Stimulated activated naive CD4-positive, alpha-beta T cell treated with Interleukin-2 at 50 U/mL for 16 hours (primary cell): ENCODE data around the gene LSM11.
"Not testable (repeated sequence)": the region's sequence is repeated elsewhere in the genome, so short reads cannot be mapped to it uniquely, and the experiment has no call there.

Experiments
- DNase-seq: peaks from one replicate; lab custom pipeline; 2025; lab: John Stamatoyannopoulos, UW

The LSM11 gene

DNA sequence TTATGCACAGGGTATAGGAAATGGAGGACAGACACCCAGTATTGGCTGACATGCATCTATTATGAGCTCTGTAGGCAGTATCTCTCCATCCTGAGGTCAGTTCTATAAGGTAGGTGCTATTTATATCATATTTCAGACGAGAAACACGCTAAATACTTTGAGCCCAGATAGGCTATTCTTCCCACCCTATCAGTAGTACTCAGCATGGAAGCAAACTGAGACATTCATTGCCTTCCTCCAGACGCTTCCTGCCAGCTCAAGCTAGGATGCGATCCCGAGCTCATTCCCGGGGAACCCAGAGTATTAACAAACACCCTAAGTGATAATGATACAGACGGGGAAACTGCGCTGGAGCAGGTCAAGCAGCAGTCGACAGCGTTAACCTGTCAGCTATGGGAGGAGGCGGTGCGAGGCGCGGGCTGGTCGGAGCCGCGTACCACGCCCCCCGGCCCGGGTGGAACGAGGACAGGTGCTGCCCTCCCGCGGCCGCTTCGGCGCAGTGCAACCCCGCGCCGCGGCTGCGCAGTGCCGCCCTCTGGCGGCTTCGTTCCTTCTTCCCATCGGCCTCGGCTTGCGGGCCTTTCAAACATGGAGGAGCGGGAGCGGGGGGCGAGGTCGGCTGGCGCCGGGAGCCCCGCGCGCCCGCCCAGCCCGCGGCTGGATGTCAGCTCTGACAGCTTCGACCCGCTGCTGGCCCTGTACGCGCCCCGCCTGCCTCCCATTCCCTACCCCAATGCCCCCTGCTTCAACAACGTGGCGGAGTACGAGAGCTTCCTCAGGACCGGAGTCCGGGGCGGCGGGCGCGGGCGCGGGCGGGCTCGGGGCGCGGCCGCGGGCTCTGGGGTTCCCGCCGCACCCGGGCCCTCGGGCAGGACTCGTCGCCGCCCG lies at the start of gene LSM11:
TSS of gene LSM11 (plus strand) at position 550 of the 888 bp plus-strand sequence. CDS start at position 589, 39 bp downstream.
- DNase-seq = peak; percentile 86

DNA sequence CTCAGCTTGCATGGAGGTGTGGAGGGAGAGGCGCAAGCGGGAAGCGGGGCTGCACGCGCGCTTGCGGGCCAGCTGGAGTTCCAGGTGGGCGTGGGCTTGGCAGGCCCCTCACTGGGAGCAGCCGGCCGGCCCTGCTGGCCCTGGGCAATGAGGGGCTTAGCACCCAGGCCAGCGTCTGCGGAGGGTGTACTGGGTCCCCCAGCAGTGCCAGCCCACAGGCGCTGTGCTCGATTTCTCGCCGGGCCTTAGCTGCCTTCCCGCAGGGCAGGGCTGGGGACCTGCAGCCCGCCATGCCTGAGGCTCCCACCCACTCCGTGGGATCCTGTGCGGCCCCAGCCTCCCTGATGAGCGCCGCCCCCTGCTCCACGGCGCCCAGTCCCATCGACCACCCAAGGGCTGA lies 49.7 kb upstream of the LSM11 start:
- DNase-seq = not testable (repeated sequence)

DNA sequence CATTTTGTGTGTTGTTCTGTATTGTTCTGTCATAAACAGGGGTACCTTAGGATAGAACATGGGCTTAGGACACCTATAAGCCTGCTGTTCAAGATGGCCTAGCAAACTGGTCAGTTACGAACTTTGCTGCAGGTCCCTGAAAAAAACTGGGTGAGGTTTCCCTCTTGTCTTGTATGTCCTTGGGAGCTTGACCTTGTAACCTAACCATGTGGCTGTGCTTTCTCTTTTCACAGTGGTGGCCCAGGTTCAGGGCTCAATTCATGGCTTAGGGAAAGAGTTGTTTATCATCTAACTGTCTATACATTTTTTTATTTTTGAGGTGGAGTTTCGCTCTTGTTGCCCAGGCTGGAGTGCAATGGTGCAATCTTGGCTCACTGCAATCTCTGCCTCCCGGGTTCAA lies 47.4 kb upstream of the LSM11 start:
- not testable (repeated sequence) for DNase-seq

DNA sequence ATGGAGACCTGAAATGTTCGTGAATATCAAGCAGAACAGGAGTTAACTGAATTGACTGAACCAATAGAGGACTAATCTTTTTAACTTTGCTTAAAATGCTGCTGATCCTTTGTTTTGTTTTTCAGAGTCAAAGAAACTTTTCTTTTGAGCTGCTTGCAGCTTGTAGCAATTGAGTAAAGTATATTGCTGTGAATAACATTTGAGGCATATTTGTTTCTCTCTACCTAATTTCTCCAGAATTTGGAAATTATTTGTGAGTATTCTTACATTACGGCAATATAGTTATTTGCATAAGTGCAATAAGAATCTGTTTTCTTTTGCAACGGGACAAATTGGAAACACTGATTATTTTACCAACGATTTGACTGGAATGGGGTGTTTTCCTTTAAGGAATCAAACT lies 44.8 kb upstream of the LSM11 start:
- DNase-seq = not testable (repeated sequence)

DNA sequence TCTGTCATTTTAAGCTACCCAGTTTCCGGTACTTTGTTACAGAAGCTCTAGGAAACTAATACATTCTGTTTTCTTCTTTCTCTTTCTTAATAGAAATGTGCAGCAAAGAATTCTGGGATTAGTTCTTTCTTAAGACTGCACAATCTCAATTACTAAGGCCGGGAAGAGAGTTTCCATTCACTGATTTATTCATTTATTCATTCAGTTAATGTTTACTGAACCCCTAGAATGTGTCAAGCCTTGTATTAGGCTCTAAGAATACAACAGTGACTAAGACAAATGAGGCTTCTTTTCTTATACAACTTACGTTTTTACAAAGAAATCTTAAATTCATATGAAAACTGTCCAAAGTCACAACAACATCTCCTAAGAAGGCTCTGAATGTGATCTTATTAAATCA lies 39.8 kb upstream of the LSM11 start:
- DNase-seq = no peak

DNA sequence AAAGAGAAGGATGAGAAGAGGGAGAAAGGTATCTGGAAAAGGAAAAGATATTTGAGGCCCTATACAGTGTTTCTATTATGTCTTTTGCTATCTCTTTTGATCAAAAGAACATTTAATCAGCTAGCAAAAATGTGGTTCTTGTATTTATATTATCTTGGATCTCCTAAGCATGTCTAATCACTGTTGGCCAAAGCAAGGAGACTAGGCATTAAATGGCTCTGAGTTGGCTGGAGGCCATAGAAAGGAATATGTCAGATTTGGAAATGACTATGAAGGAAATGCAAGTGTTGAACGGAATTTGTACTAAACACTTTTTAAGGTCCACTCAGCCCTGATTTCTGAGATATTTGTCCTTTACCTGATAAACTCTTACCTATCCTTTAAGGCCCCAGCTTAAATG lies 34.6 kb upstream of the LSM11 start:
- DNase-seq = no peak

DNA sequence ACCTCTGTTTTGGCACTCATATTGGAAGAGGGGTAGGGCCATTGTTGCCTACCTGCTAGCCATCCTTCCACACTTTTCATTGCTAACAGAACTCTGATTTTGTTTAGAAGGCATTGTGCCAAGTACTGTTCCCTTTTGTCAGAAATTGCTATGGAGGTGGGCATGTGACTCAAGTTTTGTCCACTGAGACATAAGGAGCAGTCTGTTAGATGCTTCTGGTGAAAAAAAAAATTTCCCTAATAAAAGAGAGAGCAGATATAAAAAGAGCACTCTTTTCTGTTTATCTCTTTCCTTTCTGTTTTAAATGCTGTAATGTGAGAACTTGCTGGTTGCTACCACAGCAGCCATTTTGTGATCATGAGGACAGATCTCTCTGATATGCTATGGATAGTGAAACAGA lies 34.2 kb upstream of the LSM11 start:
- DNase-seq = no peak

DNA sequence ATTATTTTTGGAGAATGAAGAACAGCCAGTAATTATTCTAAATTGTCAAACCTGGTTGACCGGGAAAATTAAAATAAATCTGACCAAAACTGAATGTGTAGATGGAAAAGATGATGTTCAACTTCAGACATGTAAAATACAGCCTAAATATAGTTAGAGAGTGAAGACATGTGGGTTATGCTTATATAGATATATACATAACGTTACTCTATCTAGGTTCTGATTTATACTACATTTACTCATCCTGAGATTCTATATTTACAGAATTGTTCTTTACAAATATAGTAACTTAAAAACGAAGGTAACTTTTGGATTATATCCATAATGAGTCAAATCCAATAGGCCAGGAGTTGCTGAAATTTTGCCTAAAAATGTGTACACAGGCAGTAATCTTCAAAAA lies 33.1 kb upstream of the LSM11 start:
- no peak for DNase-seq

DNA sequence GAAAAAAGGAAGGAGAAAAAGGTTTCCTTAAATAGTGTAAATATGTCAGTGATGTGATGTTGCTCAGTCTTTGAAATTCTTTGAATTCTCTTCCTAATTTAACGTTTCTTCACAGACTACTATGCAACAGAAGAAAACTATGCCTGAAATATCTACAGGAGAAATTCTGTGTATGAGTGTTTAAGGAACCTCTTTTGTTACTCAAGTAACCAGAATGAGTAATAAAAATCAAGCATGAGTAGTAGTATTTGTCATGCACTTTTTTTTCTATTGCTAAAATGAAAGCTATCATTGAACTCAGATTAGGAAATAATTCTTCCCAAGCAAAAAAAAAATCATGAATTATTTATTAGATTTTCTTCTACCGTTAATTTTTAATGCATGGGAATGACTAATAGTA lies 32.6 kb upstream of the LSM11 start:
- no peak for DNase-seq

DNA sequence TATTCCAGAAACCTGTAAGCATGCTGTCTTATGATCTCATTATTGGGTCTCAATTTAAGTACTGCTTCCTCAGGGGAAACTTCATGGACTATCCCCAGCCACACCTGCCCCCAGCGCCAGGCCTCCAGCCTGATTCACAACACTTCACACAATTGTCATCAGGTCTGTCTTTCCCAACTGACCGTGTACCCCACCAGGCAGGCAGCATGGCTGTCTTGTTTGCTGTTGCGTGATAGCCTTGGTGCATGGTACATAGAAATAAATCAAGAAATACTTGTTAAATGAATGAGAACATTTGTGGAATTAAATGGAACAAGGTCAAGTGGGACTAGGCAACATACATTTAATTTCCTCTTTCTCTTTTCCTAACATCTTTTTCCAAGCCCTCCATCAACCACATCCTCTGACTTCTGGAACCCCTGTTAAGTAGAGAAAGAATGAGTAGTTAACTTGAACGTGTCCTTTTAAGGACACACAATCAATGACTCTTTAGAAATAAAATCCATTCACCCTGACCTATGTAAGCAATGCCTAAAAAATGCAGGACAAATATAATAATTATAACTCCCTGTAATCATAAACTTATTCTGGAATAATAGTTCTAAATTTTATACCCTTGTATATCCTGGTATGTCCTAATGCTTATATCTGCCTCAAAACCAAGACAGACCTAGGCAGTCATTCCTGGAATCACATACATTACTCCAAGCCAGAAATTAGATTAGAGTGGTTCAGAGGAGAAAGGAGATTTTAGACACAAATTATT lies 29.5 kb upstream of the LSM11 start:
- DNase-seq = no peak

DNA sequence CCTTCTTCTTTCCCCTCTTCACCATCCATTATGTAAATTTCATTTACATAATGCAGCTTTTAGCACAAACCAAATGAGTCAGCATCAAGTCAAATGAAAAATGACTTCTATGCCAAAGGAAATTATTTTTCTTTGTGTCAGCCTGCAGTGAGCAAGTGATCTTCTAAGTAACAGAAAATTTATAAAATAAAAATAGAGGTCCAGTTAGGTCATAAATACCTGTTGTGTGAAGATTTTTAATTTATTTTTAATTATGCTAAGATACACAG lies 29.0 kb upstream of the LSM11 start:
- no peak for DNase-seq

DNA sequence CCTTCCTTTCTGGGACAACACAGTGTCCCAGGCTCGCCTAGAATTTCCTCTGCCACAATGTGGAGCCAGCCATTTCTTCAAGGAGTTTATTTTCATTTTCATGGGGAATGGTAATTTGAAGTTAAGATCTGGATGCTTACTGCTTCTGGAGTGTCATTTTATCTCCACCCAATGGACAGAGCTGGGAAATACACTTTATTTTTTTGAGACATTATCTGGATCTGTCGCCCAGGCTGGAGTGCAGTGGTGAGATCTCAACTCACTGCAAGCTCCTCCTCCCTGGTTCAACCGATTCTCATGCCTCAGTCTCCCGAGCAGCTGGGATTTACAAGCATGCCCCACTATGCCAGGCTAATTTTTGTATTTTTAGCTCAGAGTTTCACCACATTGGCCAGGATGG lies 25.0 kb upstream of the LSM11 start:
- DNase-seq = no peak

DNA sequence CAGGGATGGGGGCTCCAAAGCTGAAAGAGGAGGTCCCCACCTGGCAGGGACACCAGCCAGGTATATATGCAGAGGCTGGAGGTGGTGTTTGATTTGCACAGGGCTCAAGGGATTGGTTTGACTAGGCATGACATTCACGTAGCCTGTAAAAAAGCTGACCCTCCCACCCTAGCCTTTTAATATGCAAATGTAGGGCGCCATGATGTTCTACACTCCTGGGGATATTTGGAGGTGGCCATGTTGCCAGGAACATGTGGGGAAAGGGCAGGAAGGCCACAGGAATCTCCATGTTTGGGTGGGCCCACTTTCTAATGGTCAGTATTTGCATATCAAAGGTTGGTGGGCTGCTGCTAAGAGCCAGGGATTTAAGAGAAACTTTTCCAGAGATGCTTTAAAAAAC lies 24.3 kb upstream of the LSM11 start:
- DNase-seq = no peak

DNA sequence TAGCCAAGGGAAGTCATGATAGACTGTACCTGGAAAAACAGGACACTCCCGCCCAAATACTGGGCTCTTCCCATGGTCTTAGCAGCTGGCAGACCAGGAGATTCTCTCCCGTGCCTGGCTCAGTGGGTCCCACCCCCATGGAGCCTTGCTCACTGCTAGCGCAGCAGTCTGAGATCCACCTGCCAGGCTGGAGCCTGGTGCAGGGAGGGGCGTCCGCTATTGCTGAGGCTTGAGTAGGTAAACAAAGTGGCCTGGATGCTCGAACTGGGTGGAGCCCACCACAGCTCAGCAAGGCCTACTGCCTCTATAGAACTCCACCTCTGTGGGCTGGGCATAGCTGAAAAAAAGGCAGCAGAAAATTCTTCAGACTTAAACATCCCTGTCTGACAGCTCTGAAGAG lies 22.4 kb upstream of the LSM11 start:
- DNase-seq = no peak

DNA sequence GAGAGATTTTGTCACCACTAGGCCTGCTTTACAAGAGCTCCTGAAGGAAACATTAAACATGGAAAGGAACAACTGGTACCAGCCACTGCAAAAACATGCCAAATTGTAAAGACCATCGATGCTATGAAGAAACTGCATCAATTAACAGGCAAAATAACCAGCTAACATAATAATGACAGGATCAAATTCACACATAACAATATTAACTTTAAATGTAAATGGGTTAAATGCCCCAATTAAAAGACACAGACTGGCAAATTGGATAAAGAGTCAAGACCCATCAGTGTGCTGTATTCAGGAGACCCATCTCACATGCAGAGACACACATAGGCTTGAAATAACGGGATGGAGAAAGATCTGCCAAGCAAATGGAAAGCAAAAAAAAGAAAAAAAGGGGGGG lies 20.6 kb upstream of the LSM11 start:
- DNase-seq = not testable (repeated sequence)

DNA sequence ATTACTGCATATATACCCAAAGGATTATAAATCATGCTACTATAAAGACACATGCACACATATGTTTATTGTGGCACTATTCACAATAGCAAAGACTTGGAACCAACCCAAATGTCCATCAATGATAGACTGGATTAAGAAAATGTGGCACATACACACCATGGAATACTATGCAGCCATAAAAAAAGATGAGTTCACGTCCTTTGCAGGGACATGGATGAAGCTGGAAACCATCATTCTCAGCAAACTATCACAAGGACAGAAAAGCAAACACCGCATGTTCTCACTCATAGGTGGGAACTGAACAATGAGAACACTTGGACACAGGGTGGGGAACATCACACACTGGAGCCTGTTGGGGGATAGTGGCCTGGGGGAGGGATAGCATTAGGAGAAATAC lies 16.9 kb upstream of the LSM11 start:
- not testable (repeated sequence) for DNase-seq

DNA sequence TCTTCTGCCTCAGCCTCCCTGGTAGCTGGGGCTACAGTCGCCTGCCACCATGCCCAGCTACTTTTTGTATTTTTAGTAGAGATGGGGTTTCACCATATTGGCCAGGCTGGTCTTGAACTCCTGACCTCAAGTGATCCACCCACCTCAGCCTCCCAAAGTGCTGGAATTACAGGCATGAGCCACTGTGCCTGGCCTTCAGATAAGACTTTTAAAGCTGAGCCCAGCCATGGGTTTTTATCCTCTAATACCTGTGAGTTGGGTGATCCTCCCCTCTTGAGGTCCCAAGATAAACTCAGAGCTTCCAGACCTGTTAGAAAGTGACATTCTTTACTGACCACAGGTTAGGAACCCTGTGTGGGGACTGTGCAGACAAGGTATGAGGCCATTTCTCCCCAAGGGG lies 15.7 kb upstream of the LSM11 start:
- not testable (repeated sequence) for DNase-seq

DNA sequence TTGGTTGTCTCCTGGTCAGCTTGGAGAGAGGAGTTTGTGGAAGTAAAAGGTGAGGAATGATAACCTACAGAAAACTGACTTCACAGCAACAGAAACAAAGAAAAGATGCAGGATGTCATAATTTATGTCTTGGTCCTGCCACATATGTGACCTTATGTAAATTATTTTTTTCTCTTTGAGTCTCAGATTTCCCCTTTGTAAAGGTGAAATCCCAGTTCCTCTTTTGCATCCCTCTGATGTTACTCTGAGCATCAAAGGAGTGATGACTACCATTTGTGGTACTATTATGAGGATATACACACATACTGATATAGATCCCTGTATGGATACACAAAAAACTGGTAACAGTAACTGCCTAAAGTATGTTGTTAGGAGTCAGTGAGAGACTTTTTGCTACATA lies 13.7 kb upstream of the LSM11 start:
- no peak for DNase-seq

DNA sequence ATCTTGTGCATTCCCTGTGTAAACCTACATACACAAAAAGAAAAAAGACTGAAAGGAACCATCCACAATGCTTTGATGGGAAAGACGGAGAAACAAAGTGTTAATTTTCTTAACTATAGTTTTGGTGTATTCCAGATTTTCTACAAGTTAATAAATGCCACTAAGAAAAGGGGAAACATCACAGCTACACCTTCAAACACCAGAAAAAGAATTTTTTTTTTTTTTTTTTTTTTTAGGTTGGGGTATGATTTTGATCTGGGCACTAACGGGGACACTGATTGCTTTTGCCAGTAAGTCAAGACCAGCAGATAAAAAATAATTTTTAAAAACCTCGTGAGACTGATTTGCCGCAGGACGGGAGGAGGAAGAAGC lies 12.6 kb upstream of the LSM11 start:
- DNase-seq = no peak

DNA sequence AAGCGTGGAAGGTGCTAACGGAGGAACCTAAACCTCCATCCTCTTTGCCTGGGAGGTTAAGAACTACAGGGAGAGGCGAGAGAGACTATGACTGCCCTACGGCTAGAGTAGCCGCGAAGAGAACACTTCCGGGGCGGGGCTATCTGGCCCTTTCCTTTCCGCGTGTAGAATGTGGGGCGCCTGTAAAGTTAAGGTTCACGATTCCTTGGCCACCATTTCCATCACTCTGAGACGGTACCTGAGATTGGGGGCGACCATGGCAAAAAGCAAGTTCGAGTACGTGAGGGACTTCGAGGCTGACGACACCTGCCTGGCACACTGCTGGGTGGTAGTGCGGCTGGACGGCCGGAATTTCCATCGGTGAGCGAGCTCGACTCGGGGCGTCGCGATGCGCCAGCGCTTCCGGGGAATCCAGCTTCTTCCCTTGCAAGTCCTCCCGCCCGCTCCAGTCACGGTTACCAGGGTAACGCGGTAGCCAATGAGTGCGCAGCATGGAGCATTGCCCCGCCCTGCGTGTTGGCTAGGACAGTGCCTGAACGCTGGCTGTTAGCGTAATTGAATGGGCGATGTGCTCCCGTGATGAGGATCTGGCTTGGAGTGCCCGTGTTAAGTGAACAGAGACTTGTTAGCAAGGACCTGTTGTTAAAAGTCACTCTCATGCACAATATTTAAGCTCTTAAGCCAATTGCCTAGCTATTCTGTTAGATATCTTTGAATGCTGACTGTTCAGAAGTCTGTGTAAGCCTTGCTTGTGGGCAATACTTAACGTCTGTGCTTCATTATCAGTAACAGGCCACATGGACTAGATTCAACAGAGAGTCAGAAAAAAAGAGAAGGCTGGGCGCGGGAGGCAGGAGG lies 12.0 kb upstream of the LSM11 start, which contains the start of gene THG1L:
TSS of gene THG1L (plus strand) at position 149 of the 858 bp plus-strand sequence. CDS start at position 170, 21 bp downstream.
- DNase-seq = peak; percentile 96

DNA sequence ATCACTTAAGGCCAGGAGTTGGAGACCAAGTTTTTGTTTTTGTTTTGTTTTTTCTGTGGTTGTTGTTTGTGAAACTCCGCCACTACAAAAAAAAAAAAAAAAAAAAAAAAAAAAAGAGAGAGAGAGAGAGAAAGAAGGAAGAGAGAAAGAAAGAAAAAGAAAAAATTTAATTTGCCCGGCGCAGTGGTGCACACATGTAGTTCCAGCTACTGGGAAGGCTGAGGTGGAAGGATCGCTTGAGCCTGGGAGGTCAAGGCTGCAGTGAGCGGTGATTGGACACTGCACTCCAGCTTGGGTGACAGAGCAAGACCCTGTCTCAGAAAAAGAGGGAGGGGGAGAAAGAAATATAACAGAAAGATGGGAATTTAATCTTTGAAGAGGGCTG lies 11.4 kb upstream of the LSM11 start:
- DNase-seq = no peak

DNA sequence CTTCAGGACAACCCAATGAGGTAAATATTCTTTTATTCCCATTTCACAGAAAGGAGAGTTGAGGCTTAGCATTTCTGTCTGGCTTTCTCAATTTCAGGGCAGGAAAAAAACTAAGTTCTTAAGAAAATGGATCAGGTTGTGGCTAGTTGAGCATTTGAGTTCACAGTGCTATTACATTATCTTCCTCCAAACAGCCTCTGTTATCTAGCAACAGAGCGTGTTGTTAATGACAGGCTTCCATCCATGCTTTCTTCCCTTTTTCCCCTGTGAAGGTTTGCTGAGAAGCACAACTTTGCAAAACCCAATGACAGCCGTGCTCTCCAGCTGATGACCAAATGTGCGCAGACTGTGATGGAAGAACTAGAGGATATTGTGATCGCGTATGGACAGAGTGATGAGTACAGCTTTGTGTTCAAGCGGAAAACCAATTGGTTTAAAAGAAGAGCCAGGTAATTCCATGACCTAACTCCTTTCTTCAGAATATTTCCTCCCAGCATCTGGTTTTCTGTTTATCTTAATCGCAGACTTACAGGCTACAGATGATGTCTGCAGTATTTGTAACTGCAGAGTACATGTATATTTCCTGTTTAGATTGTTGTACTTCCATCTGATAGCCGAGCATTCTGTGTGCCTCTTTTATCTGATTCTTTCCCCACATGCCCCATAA lies 10.8 kb upstream of the LSM11 start:
- no peak for DNase-seq
